ENCODE results near the gene AFG1L. TPM values are rescaled to one million over a fixed set of nuclear protein-coding genes. Genes with fewer than 3 reads are reported as not detected.

AFG1L gene
- total RNA-seq, 1 donor = 4.0 TPM

GRCh38 chr6:108473197-108473596 lies 178.3 kb downstream of the AFG1L start:
- H3K36me3 ChIP-seq (ENCODE audit: insufficient read depth, low read length) = no peaks in the 10 kb centered on the region
- H3K27me3 ChIP-seq (ENCODE audit: insufficient read depth, low read length) = no peaks in the 10 kb centered on the region
- H2AFZ ChIP-seq (ENCODE audit: low read length) = no peak overlapping the region
- H3K4me3 ChIP-seq (ENCODE audit: insufficient read depth, low read length) = no peak overlapping the region
- no peaks in the 10 kb centered on the region for H4K20me1 ChIP-seq (ENCODE audit: insufficient read depth, low read length)
- no peak for TF ChIP-seq CTCF (IDR thresholded peaks at IDR 0.05; ENCODE audit: extremely low read depth, low read depth, low read length)
- H3K27ac ChIP-seq (ENCODE audit: low read depth, low read length) = no peak overlapping the region
- no peaks in the 10 kb centered on the region for H3K79me2 ChIP-seq (ENCODE audit: insufficient read depth, low read length)
- no peaks in the 10 kb centered on the region for H3K4me1 ChIP-seq (ENCODE audit: insufficient read depth, low read length)
- no peaks in the 10 kb centered on the region for H3K9me3 ChIP-seq (ENCODE audit: low read depth, low read length)
- no peak for DNase-seq (ENCODE audit: insufficient read length, low spot score, missing footprints)
- no peak overlapping the region for H3K4me2 ChIP-seq (ENCODE audit: insufficient read depth, low read length)

GRCh38 chr6:108476376-108476775 lies 181.5 kb downstream of the AFG1L start:
- Histone ChIP-seq H3K27me3 (ENCODE audit: insufficient read depth, low read length) (no peaks in the 10 kb centered on the region), H3K79me2 (ENCODE audit: insufficient read depth, low read length) (no peaks in the 10 kb centered on the region), H2AFZ (ENCODE audit: low read length) (no peak overlapping the region), H3K4me1 (ENCODE audit: insufficient read depth, low read length) (no peaks in the 10 kb centered on the region), H3K36me3 (ENCODE audit: insufficient read depth, low read length) (no peaks in the 10 kb centered on the region), H3K9me3 (ENCODE audit: low read depth, low read length) (no peaks in the 10 kb centered on the region), H3K4me3 (ENCODE audit: insufficient read depth, low read length) (no peak overlapping the region), H3K27ac (ENCODE audit: low read depth, low read length) (no peak overlapping the region), H4K20me1 (ENCODE audit: insufficient read depth, low read length) (no peaks in the 10 kb centered on the region), H3K4me2 (ENCODE audit: insufficient read depth, low read length) (no peak overlapping the region)
- no peak for DNase-seq (ENCODE audit: insufficient read length, low spot score, missing footprints)
- no peak for TF ChIP-seq CTCF (IDR thresholded peaks at IDR 0.05; ENCODE audit: extremely low read depth, low read depth, low read length)

- H2AFZ ChIP-seq (ENCODE audit: low read length) = no peak overlapping the region
- H3K4me2 ChIP-seq (ENCODE audit: insufficient read depth, low read length) = no peak overlapping the region
- H3K9me3 ChIP-seq (ENCODE audit: low read depth, low read length) = no peaks in the 10 kb centered on the region
- H3K4me1 ChIP-seq (ENCODE audit: insufficient read depth, low read length) = no peaks in the 10 kb centered on the region
- no peaks in the 10 kb centered on the region for H3K36me3 ChIP-seq (ENCODE audit: insufficient read depth, low read length)
- no peak for TF ChIP-seq CTCF (IDR thresholded peaks at IDR 0.05; ENCODE audit: extremely low read depth, low read depth, low read length)
- DNase-seq (ENCODE audit: insufficient read length, low spot score, missing footprints) = no peak
- no peak overlapping the region for H3K27ac ChIP-seq (ENCODE audit: low read depth, low read length)
- no peaks in the 10 kb centered on the region for H3K27me3 ChIP-seq (ENCODE audit: insufficient read depth, low read length)
- H3K79me2 ChIP-seq (ENCODE audit: insufficient read depth, low read length) = no peaks in the 10 kb centered on the region
- no peak overlapping the region for H3K4me3 ChIP-seq (ENCODE audit: insufficient read depth, low read length)
- H4K20me1 ChIP-seq (ENCODE audit: insufficient read depth, low read length) = no peaks in the 10 kb centered on the region
Observed at GRCh38 chr6:108476847-108477430, 182.1 kb downstream of the AFG1L start.

- no peaks in the 10 kb centered on the region for H4K20me1 ChIP-seq (ENCODE audit: insufficient read depth, low read length)
- H3K79me2 ChIP-seq (ENCODE audit: insufficient read depth, low read length) = no peaks in the 10 kb centered on the region
- no peak overlapping the region for H3K27ac ChIP-seq (ENCODE audit: low read depth, low read length)
- no peaks in the 10 kb centered on the region for H3K27me3 ChIP-seq (ENCODE audit: insufficient read depth, low read length)
- H3K4me1 ChIP-seq (ENCODE audit: insufficient read depth, low read length) = no peaks in the 10 kb centered on the region
- no peak for TF ChIP-seq CTCF (IDR thresholded peaks at IDR 0.05; ENCODE audit: extremely low read depth, low read depth, low read length)
- H3K36me3 ChIP-seq (ENCODE audit: insufficient read depth, low read length) = no peaks in the 10 kb centered on the region
- no peak overlapping the region for H3K4me3 ChIP-seq (ENCODE audit: insufficient read depth, low read length)
- H3K9me3 ChIP-seq (ENCODE audit: low read depth, low read length) = no peaks in the 10 kb centered on the region
- H3K4me2 ChIP-seq (ENCODE audit: insufficient read depth, low read length) = no peak overlapping the region
- no peak for DNase-seq (ENCODE audit: insufficient read length, low spot score, missing footprints)
- H2AFZ ChIP-seq (ENCODE audit: low read length) = no peak overlapping the region
Observed at GRCh38 chr6:108482559-108482958, 187.7 kb downstream of the AFG1L start.
